ENCODE data around the gene FPGS. TPM values are rescaled to one million over a fixed set of nuclear protein-coding genes. Genes with fewer than 3 reads are reported as not detected.

FPGS gene
- total RNA-seq, 1 donor from 2014 or later = 42.4 TPM

GRCh38 chr9:127856094-127856728 is 53.5 kb downstream of the FPGS start:
- TF ChIP-seq CTCF (conservative IDR thresholded peaks at IDR 0.05) = no peak
- H3K27ac Mint-ChIP-seq = no peak overlapping the region
- no peak overlapping the region for H3K4me3 Mint-ChIP-seq
- peaks cover 18% of the 10 kb centered on the region for H3K4me1 Mint-ChIP-seq (ENCODE audit: unreplicated experiment)
- H3K9me3 Mint-ChIP-seq = no peaks in the 10 kb centered on the region
- no peak for DNase-seq (ENCODE audit: extremely low spot score, unreplicated experiment)
- no peaks in the 10 kb centered on the region for H3K36me3 Mint-ChIP-seq
- no peaks in the 10 kb centered on the region for H3K27me3 Mint-ChIP-seq

GRCh38 chr9:127856729-127857116 is 54.0 kb downstream of the FPGS start:
- Mint-ChIP-seq H3K27me3 (no peaks in the 10 kb centered on the region), H3K9me3 (no peaks in the 10 kb centered on the region), H3K4me1 (ENCODE audit: unreplicated experiment) (peaks cover 18% of the 10 kb centered on the region), H3K36me3 (no peaks in the 10 kb centered on the region), H3K4me3 (no peak overlapping the region), H3K27ac (no peak overlapping the region)
- no peak for DNase-seq (ENCODE audit: extremely low spot score, unreplicated experiment)
- no peak for TF ChIP-seq CTCF (conservative IDR thresholded peaks at IDR 0.05)

GRCh38 chr9:127857278-127857677 is 54.6 kb downstream of the FPGS start:
- Mint-ChIP-seq H3K4me1 (ENCODE audit: unreplicated experiment) (peaks cover 15% of the 10 kb centered on the region), H3K9me3 (no peaks in the 10 kb centered on the region), H3K36me3 (no peaks in the 10 kb centered on the region), H3K4me3 (no peak overlapping the region), H3K27ac (no peak overlapping the region), H3K27me3 (no peaks in the 10 kb centered on the region)
- TF ChIP-seq CTCF (conservative IDR thresholded peaks at IDR 0.05) = no peak
- no peak for DNase-seq (ENCODE audit: extremely low spot score, unreplicated experiment)

- TF ChIP-seq CTCF (conservative IDR thresholded peaks at IDR 0.05) = no peak
- Mint-ChIP-seq H3K9me3 (no peaks in the 10 kb centered on the region), H3K27ac (no peak overlapping the region), H3K36me3 (no peaks in the 10 kb centered on the region), H3K27me3 (no peaks in the 10 kb centered on the region), H3K4me1 (ENCODE audit: unreplicated experiment) (peaks cover 20% of the 10 kb centered on the region), H3K4me3 (no peak overlapping the region)
- no peak for DNase-seq (ENCODE audit: extremely low spot score, unreplicated experiment)
Observed at GRCh38 chr9:127858041-127858512, 55.4 kb downstream of the FPGS start.

GRCh38 chr9:127860260-127860659 is 57.6 kb downstream of the FPGS start:
- Mint-ChIP-seq H3K9me3 (no peaks in the 10 kb centered on the region), H3K27ac (no peak overlapping the region), H3K36me3 (no peaks in the 10 kb centered on the region), H3K27me3 (no peaks in the 10 kb centered on the region), H3K4me3 (no peak overlapping the region), H3K4me1 (ENCODE audit: unreplicated experiment) (peaks cover 24% of the 10 kb centered on the region)
- TF ChIP-seq CTCF (conservative IDR thresholded peaks at IDR 0.05) = no peak
- no peak for DNase-seq (ENCODE audit: extremely low spot score, unreplicated experiment)

Measured in type B pancreatic cell (in vitro differentiated cells).